ENCODE results near the gene EMC9.

DNA sequence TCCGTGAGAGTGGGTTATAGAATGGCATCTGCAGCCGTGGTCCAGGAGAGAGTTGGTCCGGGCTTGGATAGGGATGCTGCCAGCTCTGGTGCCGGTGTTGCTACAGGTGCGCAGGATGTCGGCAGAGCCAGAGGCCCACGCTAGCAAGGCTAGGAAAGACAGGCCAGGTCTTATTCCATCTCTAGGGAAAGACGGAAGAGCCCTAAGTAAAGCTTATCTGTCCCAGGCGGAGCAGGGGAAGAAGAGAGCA lies 5.9 kb downstream of the EMC9 start:
- TF ChIP-seq POLR2AphosphoS5 (IDR thresholded peaks at IDR 0.05; ENCODE audit: low read depth, low read length) (no peak), POLR2A (IDR thresholded peaks at IDR 0.05; ENCODE audit: low read depth, low read length) (no peak), TAF1 (IDR thresholded peaks at IDR 0.05; ENCODE audit: borderline replicate concordance, low read depth, low read length) (no peak)

Measured in GM12892 (cell line).